ENCODE data around the gene C21orf91. TPM values are rescaled to one million over a fixed set of nuclear protein-coding genes. Genes with fewer than 3 reads are reported as not detected.
A peak's percentile ranks its signal among the peaks of the same experiment; 100 is the strongest.

Gene C21orf91
- total RNA-seq (2021) (27.3 to 30.5 TPM (median 27.8 TPM) in 3 replicates), Bru-seq, nascent RNA (percentile 95 among the genes with signal in this experiment)
- long read RNA-seq, experiment 1, full-length matches to known transcripts: 53 of 71 reads
- long read RNA-seq, experiment 1, partial matches to known transcripts: 6 of 71 reads
- long read RNA-seq, experiment 1, other reads (novel, unspliced or antisense): 12 of 71 reads
- long read RNA-seq, experiment 2, full-length matches to known transcripts: 5 of 32 reads
- long read RNA-seq, experiment 2, partial matches to known transcripts: 2 of 32 reads
- long read RNA-seq, experiment 2, other reads (novel, unspliced or antisense): 25 of 32 reads
- long read RNA-seq, experiment 3, full-length matches to known transcripts: 69 of 76 reads
- long read RNA-seq, experiment 3, partial matches to known transcripts: 2 of 76 reads
- long read RNA-seq, experiment 3, other reads (novel, unspliced or antisense): 5 of 76 reads

DNA sequence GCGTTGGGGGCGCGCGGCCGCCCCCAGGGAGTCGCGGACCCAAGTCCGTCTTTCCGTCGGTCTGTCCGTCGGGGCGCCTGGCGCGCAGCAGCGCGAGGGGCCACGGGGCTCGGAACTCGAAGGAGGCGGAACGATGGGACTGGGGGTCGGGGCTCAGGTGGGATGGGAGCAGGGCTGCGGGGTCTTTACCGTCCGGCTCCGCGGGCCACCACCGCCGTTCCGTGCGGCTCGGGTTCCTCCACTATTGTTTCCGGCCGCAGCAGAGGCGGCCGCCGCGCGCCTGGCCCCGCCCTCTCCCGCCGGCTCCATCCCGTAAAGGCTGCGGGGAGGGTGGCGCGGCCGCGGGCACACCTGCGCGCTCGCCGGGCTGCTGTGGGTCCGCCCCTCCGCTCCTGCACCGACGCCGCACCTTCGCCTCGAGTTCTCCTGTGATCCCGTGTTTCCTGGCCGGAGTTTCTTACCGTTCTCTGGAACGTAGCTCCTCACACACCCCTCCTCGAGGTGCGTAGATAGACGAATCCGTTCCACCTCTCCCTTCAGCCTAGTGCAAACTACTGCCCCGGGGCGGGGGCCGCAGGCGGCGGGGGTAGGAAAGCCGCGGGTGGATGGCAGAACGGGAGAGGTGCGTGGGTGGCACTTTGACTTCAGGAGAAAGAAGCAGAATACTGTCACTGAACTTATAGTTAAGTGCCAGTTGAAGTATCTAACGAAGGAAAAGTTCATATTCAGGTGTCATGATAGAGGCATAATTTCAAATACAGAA, at the start of gene C21orf91:
TSS of gene C21orf91 (minus strand) at position 243 of the 763 bp plus-strand sequence. CDS start 1,038 bp downstream, outside the sequence.
- H3K27me3 Mint-ChIP-seq (ENCODE audit: low read depth): no peaks in the 10 kb centered on the region
- TF ChIP-seq, protein P1, sequence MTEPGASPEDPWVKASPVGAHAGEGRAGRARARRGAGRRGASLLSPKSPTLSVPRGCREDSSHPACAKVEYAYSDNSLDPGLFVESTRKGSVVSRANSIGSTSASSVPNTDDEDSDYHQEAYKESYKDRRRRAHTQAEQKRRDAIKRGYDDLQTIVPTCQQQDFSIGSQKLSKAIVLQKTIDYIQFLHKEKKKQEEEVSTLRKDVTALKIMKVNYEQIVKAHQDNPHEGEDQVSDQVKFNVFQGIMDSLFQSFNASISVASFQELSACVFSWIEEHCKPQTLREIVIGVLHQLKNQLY (CRISPR knock-in tag; IDR thresholded peaks at IDR 0.05): no peak; the same call in none of the 2 replicates
- TF ChIP-seq KAT7 (CRISPR knock-in tag; IDR thresholded peaks at IDR 0.05; ENCODE audit: borderline replicate concordance) (0 out of 2 replicates have a peak, but pooled peaks have one; percentile 63), GABPB1 (CRISPR knock-in tag; IDR thresholded peaks at IDR 0.05) (peak; percentile 54), ZNF138 (CRISPR knock-in tag; conservative IDR thresholded peaks at IDR 0.05) (no peak), NR3C1 (CRISPR knock-in tag; conservative IDR thresholded peaks at IDR 0.05; ENCODE audit: low read depth) (no peak), ELF4 (CRISPR knock-in tag; IDR thresholded peaks at IDR 0.05; ENCODE audit: low read depth) (0 out of 2 replicates have a peak, but pooled peaks have one; percentile 26), ATF1 (CRISPR knock-in tag; IDR thresholded peaks at IDR 0.05) (0 out of 2 replicates have a peak, but pooled peaks have one; percentile 55), NFATC4 (CRISPR knock-in tag; IDR thresholded peaks at IDR 0.05) (no peak), TEAD1 (CRISPR knock-in tag; IDR thresholded peaks at IDR 0.05) (no peak), ZMAT4 (CRISPR knock-in tag; IDR thresholded peaks at IDR 0.05) (no peak), TP53 (CRISPR knock-in tag; IDR thresholded peaks at IDR 0.05) (no peak), RELA (CRISPR knock-in tag; IDR thresholded peaks at IDR 0.05; ENCODE audit: borderline replicate concordance) (0 out of 2 replicates have a peak, but pooled peaks have one; percentile 64), SP1 (CRISPR knock-in tag; conservative IDR thresholded peaks at IDR 0.05) (peak; percentile 69), NFE2L1 (CRISPR knock-in tag; IDR thresholded peaks at IDR 0.05) (0 out of 2 replicates have a peak, but pooled peaks have one; percentile 19), CREM (CRISPR knock-in tag; IDR thresholded peaks at IDR 0.05) (no peak; the same call in 1 of the 2 replicates), HMGXB4 (CRISPR knock-in tag; IDR thresholded peaks at IDR 0.05) (peak; percentile 93), PRRX2 (CRISPR knock-in tag; IDR thresholded peaks at IDR 0.05) (no peak), ETV6 (CRISPR knock-in tag; IDR thresholded peaks at IDR 0.05) (peak; percentile 16; the same call in 1 of the 2 replicates), CREB1 (CRISPR knock-in tag; IDR thresholded peaks at IDR 0.05) (no peak), TCF7 (CRISPR knock-in tag; IDR thresholded peaks at IDR 0.05; ENCODE audit: low read depth) (no peak), ZBTB21 (CRISPR knock-in tag; IDR thresholded peaks at IDR 0.05; ENCODE audit: borderline replicate concordance) (no peak)
- TF ChIP-seq, protein P2, sequence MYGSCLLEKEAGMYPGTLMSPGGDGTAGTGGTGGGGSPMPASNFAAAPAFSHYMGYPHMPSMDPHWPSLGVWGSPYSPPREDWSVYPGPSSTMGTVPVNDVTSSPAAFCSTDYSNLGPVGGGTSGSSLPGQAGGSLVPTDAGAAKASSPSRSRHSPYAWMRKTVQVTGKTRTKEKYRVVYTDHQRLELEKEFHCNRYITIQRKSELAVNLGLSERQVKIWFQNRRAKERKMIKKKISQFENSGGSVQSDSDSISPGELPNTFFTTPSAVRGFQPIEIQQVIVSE (CRISPR knock-in tag; IDR thresholded peaks at IDR 0.05; ENCODE audit: borderline replicate concordance): no peak
- TF ChIP-seq, protein P3, sequence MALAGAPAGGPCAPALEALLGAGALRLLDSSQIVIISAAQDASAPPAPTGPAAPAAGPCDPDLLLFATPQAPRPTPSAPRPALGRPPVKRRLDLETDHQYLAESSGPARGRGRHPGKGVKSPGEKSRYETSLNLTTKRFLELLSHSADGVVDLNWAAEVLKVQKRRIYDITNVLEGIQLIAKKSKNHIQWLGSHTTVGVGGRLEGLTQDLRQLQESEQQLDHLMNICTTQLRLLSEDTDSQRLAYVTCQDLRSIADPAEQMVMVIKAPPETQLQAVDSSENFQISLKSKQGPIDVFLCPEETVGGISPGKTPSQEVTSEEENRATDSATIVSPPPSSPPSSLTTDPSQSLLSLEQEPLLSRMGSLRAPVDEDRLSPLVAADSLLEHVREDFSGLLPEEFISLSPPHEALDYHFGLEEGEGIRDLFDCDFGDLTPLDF (CRISPR knock-in tag; IDR thresholded peaks at IDR 0.05): no peak
- TF ChIP-seq, protein P4, sequence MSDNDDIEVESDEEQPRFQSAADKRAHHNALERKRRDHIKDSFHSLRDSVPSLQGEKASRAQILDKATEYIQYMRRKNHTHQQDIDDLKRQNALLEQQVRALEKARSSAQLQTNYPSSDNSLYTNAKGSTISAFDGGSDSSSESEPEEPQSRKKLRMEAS (CRISPR knock-in tag; IDR thresholded peaks at IDR 0.05): peak; percentile 69; the same call in 1 of the 2 replicates
- TF ChIP-seq, protein P5, sequence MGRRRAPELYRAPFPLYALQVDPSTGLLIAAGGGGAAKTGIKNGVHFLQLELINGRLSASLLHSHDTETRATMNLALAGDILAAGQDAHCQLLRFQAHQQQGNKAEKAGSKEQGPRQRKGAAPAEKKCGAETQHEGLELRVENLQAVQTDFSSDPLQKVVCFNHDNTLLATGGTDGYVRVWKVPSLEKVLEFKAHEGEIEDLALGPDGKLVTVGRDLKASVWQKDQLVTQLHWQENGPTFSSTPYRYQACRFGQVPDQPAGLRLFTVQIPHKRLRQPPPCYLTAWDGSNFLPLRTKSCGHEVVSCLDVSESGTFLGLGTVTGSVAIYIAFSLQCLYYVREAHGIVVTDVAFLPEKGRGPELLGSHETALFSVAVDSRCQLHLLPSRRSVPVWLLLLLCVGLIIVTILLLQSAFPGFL (CRISPR knock-in tag; IDR thresholded peaks at IDR 0.05; ENCODE audit: borderline replicate concordance): no peak
- TF ChIP-seq, protein P6, sequence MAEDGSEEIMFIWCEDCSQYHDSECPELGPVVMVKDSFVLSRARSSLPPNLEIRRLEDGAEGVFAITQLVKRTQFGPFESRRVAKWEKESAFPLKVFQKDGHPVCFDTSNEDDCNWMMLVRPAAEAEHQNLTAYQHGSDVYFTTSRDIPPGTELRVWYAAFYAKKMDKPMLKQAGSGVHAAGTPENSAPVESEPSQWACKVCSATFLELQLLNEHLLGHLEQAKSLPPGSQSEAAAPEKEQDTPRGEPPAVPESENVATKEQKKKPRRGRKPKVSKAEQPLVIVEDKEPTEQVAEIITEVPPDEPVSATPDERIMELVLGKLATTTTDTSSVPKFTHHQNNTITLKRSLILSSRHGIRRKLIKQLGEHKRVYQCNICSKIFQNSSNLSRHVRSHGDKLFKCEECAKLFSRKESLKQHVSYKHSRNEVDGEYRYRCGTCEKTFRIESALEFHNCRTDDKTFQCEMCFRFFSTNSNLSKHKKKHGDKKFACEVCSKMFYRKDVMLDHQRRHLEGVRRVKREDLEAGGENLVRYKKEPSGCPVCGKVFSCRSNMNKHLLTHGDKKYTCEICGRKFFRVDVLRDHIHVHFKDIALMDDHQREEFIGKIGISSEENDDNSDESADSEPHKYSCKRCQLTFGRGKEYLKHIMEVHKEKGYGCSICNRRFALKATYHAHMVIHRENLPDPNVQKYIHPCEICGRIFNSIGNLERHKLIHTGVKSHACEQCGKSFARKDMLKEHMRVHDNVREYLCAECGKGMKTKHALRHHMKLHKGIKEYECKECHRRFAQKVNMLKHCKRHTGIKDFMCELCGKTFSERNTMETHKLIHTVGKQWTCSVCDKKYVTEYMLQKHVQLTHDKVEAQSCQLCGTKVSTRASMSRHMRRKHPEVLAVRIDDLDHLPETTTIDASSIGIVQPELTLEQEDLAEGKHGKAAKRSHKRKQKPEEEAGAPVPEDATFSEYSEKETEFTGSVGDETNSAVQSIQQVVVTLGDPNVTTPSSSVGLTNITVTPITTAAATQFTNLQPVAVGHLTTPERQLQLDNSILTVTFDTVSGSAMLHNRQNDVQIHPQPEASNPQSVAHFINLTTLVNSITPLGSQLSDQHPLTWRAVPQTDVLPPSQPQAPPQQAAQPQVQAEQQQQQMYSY (CRISPR knock-in tag; IDR thresholded peaks at IDR 0.05): 0 out of 2 replicates have a peak, but pooled peaks have one; percentile 13

More for the DNA sequence above, at the start of gene C21orf91:
- ChIA-PET CTCF (interaction anchor here (1.2 to 1.5 kb wide), 2 partner anchors 82 to 107 kb away, joined by 4 to 5 read pairs; no protein-coding TSS in a partner anchor), POLR2A (interaction anchor here (1.0 kb wide), 1 partner anchor 10 kb away, joined by 3 read pairs; no protein-coding TSS in a partner anchor)
- Mint-ChIP-seq H3K4me1 (peaks cover 42% of the 10 kb centered on the region), H3K36me3 (peaks cover 18% of the 10 kb centered on the region), H3K9me3 (no peaks in the 10 kb centered on the region), H3K4me3 (peak within 1 kb of the TSS; percentile 89), H3K27ac (peak within 1 kb of the TSS; percentile 97)
- peak; percentile 91 for ATAC-seq
- DNase-seq (ENCODE audit: low spot score): peak; percentile 79
